Activated T-cell treated with anti-CD3 and anti-CD28 coated beads for 1 hour (primary cell): ENCODE results near the gene SPIN2A.
"Not testable (repeated sequence)": the region's sequence is repeated elsewhere in the genome, so short reads cannot be mapped to it uniquely, and the experiment has no call there.

Experiments
- DNase-seq: peaks from one replicate; pipeline ENCODE4 v3.0.0-alpha.2; 2020; ENCODE audit warnings: low read depth

The SPIN2A gene

GRCh38 chrX:57137073-57137472 lies at the start of gene SPIN2A:
Gene SPIN2A, minus strand, starts transcription at chrX:57137397. Its CDS starts 800 bp downstream, at chrX:57136597.
- not testable (repeated sequence) for DNase-seq

- DNase-seq: no peak
Measured at GRCh38 chrX:57178605-57179004, 41.4 kb upstream of the SPIN2A start.

GRCh38 chrX:57177070-57177469 lies 39.9 kb upstream of the SPIN2A start:
- DNase-seq: no peak

- DNase-seq: no peak
Measured at GRCh38 chrX:57172544-57172943, 35.3 kb upstream of the SPIN2A start.

- DNase-seq: no peak
Measured at GRCh38 chrX:57156397-57157049, 19.3 kb upstream of the SPIN2A start.

- no peak for DNase-seq
Measured at GRCh38 chrX:57155171-57155570, 18.0 kb upstream of the SPIN2A start.

- not testable (repeated sequence) for DNase-seq
Measured at GRCh38 chrX:57152222-57152621, 15.0 kb upstream of the SPIN2A start.

GRCh38 chrX:57138674-57139073 lies 1.5 kb upstream of the SPIN2A start:
- no peak for DNase-seq

GRCh38 chrX:57137501-57137900 lies 304 bp upstream of the SPIN2A start:
- DNase-seq: no peak

- not testable (repeated sequence) for DNase-seq
Measured at GRCh38 chrX:57136589-57136988, 608 bp downstream of the SPIN2A start.

GRCh38 chrX:57135287-57135686 lies 1.9 kb downstream of the SPIN2A start:
- DNase-seq: no peak

GRCh38 chrX:57134702-57135101 lies 2.5 kb downstream of the SPIN2A start:
- DNase-seq: no peak

- DNase-seq: no peak
Measured at GRCh38 chrX:57133706-57134105, 3.5 kb downstream of the SPIN2A start.

GRCh38 chrX:57133284-57133683 lies 3.9 kb downstream of the SPIN2A start:
- DNase-seq: not testable (repeated sequence)

GRCh38 chrX:57132046-57132445 lies 5.2 kb downstream of the SPIN2A start:
- DNase-seq: no peak

GRCh38 chrX:57121816-57122215 lies 15.4 kb downstream of the SPIN2A start:
- no peak for DNase-seq

GRCh38 chrX:57121162-57121755 lies 15.9 kb downstream of the SPIN2A start, which contains the start of gene SPIN2B:
Gene SPIN2B, minus strand, starts transcription at chrX:57121548.
- DNase-seq: peak; percentile 62

GRCh38 chrX:57120619-57121161 lies 16.5 kb downstream of the SPIN2A start:
- not testable (repeated sequence) for DNase-seq

GRCh38 chrX:57119416-57119815 lies 17.8 kb downstream of the SPIN2A start:
- no peak for DNase-seq

GRCh38 chrX:57117566-57117965 lies 19.6 kb downstream of the SPIN2A start:
- DNase-seq: not testable (repeated sequence)

GRCh38 chrX:57104921-57105398 lies 32.2 kb downstream of the SPIN2A start:
- DNase-seq: no peak

- DNase-seq: no peak
Measured at GRCh38 chrX:57104406-57104805, 32.8 kb downstream of the SPIN2A start.

GRCh38 chrX:57103489-57103888 lies 33.7 kb downstream of the SPIN2A start:
- no peak for DNase-seq
